ENCODE data around the gene DLG1.

DNA sequence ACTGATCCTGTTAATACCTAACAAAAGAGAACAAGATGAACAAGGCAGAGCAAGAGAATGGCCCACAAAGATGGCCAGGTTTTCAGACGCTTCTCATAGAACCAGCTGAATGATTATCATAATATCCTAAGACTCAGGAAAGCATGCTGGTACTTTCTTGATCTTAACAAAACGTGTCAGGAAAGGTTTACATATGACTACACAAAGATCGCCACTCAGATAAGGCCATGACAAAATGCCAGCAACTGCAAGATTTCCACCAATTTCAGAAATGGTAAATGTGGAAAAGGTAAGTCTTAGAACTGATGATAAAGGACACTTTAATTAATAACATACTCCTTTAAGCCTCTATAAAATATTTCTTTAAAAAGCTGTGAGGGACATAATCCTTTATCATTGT lies 108.8 kb downstream of the DLG1 start:
- TF ChIP-seq, protein P1, sequence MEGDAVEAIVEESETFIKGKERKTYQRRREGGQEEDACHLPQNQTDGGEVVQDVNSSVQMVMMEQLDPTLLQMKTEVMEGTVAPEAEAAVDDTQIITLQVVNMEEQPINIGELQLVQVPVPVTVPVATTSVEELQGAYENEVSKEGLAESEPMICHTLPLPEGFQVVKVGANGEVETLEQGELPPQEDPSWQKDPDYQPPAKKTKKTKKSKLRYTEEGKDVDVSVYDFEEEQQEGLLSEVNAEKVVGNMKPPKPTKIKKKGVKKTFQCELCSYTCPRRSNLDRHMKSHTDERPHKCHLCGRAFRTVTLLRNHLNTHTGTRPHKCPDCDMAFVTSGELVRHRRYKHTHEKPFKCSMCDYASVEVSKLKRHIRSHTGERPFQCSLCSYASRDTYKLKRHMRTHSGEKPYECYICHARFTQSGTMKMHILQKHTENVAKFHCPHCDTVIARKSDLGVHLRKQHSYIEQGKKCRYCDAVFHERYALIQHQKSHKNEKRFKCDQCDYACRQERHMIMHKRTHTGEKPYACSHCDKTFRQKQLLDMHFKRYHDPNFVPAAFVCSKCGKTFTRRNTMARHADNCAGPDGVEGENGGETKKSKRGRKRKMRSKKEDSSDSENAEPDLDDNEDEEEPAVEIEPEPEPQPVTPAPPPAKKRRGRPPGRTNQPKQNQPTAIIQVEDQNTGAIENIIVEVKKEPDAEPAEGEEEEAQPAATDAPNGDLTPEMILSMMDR (IDR thresholded peaks at IDR 0.05): no peak
- TF ChIP-seq POLR2A (IDR thresholded peaks at IDR 0.05): no peak
